Testis (tissue), 2 donors: ENCODE results near the gene KLK11.

ENCODE experiments used
- POLR2A ChIP-seq: fragments of 450-650 bp; IDR thresholded peaks from one replicate; pipeline ENCODE4 v1.6.1; 2017; ENCODE audit warnings: antibody characterized with exemption, mild to moderate bottlenecking, moderate library complexity
- TF ChIP-seq, protein P1 (sequence below), 3 experiments: fragments of 450-650 bp in 2 of 3; fragments of 200-600 bp in 1 of 3; sonication (generic) in 1 of 3; IDR thresholded peaks; one replicate each; pipeline ENCODE4 v1.5.1; 2016 to 2019; ENCODE audit warnings: antibody characterized with exemption in 3 of 3, mild to moderate bottlenecking in 2 of 3, moderate library complexity in 1 of 3

DNA sequence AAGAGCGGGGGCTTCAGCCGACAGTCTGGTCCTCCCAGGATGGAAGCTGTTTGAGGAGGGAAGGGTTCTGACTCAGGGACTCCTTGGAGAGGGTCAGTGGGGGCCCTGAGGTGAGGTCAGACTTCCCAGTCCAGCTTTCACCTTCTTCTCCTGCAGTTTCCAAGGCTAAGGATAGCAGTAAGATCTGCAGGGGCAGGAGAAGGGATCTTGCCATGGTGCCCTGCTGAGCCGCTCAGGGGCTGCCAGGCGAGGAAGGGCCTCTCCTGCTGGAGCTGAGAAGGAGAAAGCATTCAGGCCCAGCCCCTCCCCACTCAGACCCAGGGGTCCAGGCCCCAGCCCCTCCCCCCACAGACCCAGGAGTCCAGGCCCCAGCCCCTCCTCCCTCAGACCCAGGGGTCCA is 44.2 kb downstream of the KLK11 start:
- no peak for TF ChIP-seq POLR2A
- TF ChIP-seq, protein P1, sequence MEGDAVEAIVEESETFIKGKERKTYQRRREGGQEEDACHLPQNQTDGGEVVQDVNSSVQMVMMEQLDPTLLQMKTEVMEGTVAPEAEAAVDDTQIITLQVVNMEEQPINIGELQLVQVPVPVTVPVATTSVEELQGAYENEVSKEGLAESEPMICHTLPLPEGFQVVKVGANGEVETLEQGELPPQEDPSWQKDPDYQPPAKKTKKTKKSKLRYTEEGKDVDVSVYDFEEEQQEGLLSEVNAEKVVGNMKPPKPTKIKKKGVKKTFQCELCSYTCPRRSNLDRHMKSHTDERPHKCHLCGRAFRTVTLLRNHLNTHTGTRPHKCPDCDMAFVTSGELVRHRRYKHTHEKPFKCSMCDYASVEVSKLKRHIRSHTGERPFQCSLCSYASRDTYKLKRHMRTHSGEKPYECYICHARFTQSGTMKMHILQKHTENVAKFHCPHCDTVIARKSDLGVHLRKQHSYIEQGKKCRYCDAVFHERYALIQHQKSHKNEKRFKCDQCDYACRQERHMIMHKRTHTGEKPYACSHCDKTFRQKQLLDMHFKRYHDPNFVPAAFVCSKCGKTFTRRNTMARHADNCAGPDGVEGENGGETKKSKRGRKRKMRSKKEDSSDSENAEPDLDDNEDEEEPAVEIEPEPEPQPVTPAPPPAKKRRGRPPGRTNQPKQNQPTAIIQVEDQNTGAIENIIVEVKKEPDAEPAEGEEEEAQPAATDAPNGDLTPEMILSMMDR (IDR thresholded peaks at IDR 0.05), result no peak
